Endothelial cell of umbilical vein (primary cell): ENCODE data around the gene DNAJC2.

ENCODE experiments used
- JUN ChIP-seq: IDR thresholded peaks from 2 replicates; pipeline ENCODE4 v1.6.1; 2011; ENCODE audit warnings: borderline replicate concordance, low read depth; ENCODE audit not compliant: insufficient read length, insufficient read depth
- POLR2AphosphoS5 ChIP-seq: IDR thresholded peaks from 2 replicates; pipeline ENCODE4 v1.6.1; 2012; ENCODE audit warnings: low read depth, mild to moderate bottlenecking, control low read depth, low read length, moderate library complexity; ENCODE audit not compliant: insufficient read depth
- TF ChIP-seq, protein P1 (sequence below), 2 donors: IDR thresholded peaks; 1 replicate in 1 of 2; 2 replicates in 1 of 2; pipeline ENCODE4 v1.5.1; 2011; ENCODE audit warnings: low read length in 2 of 2, mild to moderate bottlenecking in 2 of 2, moderate library complexity in 2 of 2, control low read depth in 1 of 2, inconsistent platforms in 1 of 2, low read depth in 1 of 2; ENCODE audit not compliant: insufficient read depth in 1 of 2; ENCODE audit errors: extremely low read depth in 1 of 2

DNA sequence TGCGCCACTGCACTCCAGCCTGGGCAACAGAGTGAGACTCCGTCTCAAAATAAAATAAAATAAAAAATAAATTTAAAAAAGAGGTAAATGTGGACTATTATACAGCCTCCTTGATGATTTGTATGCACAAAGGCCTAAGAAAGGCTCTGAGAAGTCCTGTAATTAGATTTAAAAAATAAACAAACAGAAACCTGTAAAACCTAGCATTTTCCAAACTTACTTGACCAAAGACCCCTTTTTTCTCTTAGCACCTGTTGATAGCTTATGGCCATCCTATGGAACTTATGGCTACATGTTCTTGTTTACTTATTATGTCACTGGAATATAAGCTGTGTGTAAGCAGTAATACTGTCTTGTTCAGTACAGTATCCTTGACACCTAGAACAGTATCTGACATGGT, 5.7 kb downstream of the DNAJC2 start:
- TF ChIP-seq JUN = no peak
- TF ChIP-seq, protein P1, sequence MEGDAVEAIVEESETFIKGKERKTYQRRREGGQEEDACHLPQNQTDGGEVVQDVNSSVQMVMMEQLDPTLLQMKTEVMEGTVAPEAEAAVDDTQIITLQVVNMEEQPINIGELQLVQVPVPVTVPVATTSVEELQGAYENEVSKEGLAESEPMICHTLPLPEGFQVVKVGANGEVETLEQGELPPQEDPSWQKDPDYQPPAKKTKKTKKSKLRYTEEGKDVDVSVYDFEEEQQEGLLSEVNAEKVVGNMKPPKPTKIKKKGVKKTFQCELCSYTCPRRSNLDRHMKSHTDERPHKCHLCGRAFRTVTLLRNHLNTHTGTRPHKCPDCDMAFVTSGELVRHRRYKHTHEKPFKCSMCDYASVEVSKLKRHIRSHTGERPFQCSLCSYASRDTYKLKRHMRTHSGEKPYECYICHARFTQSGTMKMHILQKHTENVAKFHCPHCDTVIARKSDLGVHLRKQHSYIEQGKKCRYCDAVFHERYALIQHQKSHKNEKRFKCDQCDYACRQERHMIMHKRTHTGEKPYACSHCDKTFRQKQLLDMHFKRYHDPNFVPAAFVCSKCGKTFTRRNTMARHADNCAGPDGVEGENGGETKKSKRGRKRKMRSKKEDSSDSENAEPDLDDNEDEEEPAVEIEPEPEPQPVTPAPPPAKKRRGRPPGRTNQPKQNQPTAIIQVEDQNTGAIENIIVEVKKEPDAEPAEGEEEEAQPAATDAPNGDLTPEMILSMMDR (IDR thresholded peaks at IDR 0.05; ENCODE audit: extremely low read depth in 1 of 2, insufficient read depth in 1 of 2, low read depth in 1 of 2, low read length in 2 of 2) = no peak
- no peak for TF ChIP-seq POLR2AphosphoS5
